Measurements from ENCODE around the gene TOP1. TPM values are rescaled to one million over a fixed set of nuclear protein-coding genes. Genes with fewer than 3 reads are reported as not detected.
"Not testable (repeated sequence)": the region's sequence is repeated elsewhere in the genome, so short reads cannot be mapped to it uniquely, and the experiment has no call there.

The TOP1 gene
- total RNA-seq, 1 experiment from 2014 or later = 15.4 TPM

- Histone ChIP-seq H3K27ac (no peak overlapping the region), H3K4me1 (replicated peaks) (peaks cover 12% of the 10 kb centered on the region), H3K4me3 (no peak overlapping the region), H3K27me3 (replicated peaks) (no peaks in the 10 kb centered on the region), H3K9me3 (replicated peaks) (no peaks in the 10 kb centered on the region), H3K36me3 (no peaks in the 10 kb centered on the region)
- DNase-seq (ENCODE audit: low read depth in 1 of 2, low spot score in 2 of 2) = no peak
Observed at GRCh38 chr20:40996326-40996725, 32.3 kb upstream of the TOP1 start.

GRCh38 chr20:40997116-40997515, 31.5 kb upstream of the TOP1 start:
- H3K36me3 ChIP-seq = 0 out of 2 replicates have a peak, but pooled peaks cover 3% of the 10 kb centered on the region
- H3K9me3 ChIP-seq (replicated peaks) = no peaks in the 10 kb centered on the region
- H3K4me1 ChIP-seq (replicated peaks) = peaks cover 10% of the 10 kb centered on the region
- no peak overlapping the region for H3K4me3 ChIP-seq
- 0 out of 2 replicates have a peak overlapping the region, but pooled peaks have one; percentile 15 for H3K27ac ChIP-seq
- DNase-seq (ENCODE audit: low read depth in 1 of 2, low spot score in 2 of 2) = no peak
- no peaks in the 10 kb centered on the region for H3K27me3 ChIP-seq (replicated peaks)

GRCh38 chr20:40999841-41000240, 28.8 kb upstream of the TOP1 start:
- no peak overlapping the region for H3K4me3 ChIP-seq

GRCh38 chr20:41000628-41001027, 28.0 kb upstream of the TOP1 start:
- peaks cover 43% of the 10 kb centered on the region for H3K4me1 ChIP-seq (replicated peaks)
- no peaks in the 10 kb centered on the region for H3K27me3 ChIP-seq (replicated peaks)
- H3K36me3 ChIP-seq = 0 out of 2 replicates have a peak, but pooled peaks cover 3% of the 10 kb centered on the region
- H3K27ac ChIP-seq = no peak overlapping the region
- no peak for DNase-seq (ENCODE audit: low read depth in 1 of 2, low spot score in 2 of 2)
- H3K9me3 ChIP-seq (replicated peaks) = no peaks in the 10 kb centered on the region
- no peak overlapping the region for H3K4me3 ChIP-seq

More at GRCh38 chr20:40999841-41000240, 28.8 kb upstream of the TOP1 start:
- peaks cover 35% of the 10 kb centered on the region for H3K4me1 ChIP-seq (replicated peaks)
- DNase-seq (ENCODE audit: low read depth in 1 of 2, low spot score in 2 of 2) = no peak
- H3K9me3 ChIP-seq (replicated peaks) = no peaks in the 10 kb centered on the region
- 0 out of 2 replicates have a peak, but pooled peaks cover 3% of the 10 kb centered on the region for H3K36me3 ChIP-seq
- no peaks in the 10 kb centered on the region for H3K27me3 ChIP-seq (replicated peaks)
- H3K27ac ChIP-seq = no peak overlapping the region

GRCh38 chr20:41001497-41001896, 27.1 kb upstream of the TOP1 start:
- Histone ChIP-seq H3K27ac (no peak overlapping the region), H3K36me3 (0 out of 2 replicates have a peak, but pooled peaks cover 3% of the 10 kb centered on the region), H3K27me3 (replicated peaks) (no peaks in the 10 kb centered on the region), H3K4me1 (replicated peaks) (peaks cover 49% of the 10 kb centered on the region), H3K4me3 (no peak overlapping the region), H3K9me3 (replicated peaks) (no peaks in the 10 kb centered on the region)
- DNase-seq (ENCODE audit: low read depth in 1 of 2, low spot score in 2 of 2) = no peak

- Histone ChIP-seq H3K4me1 (replicated peaks) (peaks cover 56% of the 10 kb centered on the region), H3K27me3 (replicated peaks) (no peaks in the 10 kb centered on the region), H3K36me3 (0 out of 2 replicates have a peak, but pooled peaks cover 3% of the 10 kb centered on the region), H3K27ac (peak overlapping the region; percentile 98), H3K9me3 (replicated peaks) (no peaks in the 10 kb centered on the region), H3K4me3 (no peak overlapping the region)
- no peak for DNase-seq (ENCODE audit: low read depth in 1 of 2, low spot score in 2 of 2)
Observed at GRCh38 chr20:41002842-41003142, 25.8 kb upstream of the TOP1 start.

- no peaks in the 10 kb centered on the region for H3K27me3 ChIP-seq (replicated peaks)
- DNase-seq (ENCODE audit: low read depth in 1 of 2, low spot score in 2 of 2) = peak; percentile 95 to 99
- peak overlapping the region; percentile 6 for H3K4me3 ChIP-seq
- H3K4me1 ChIP-seq (replicated peaks) = peaks cover 62% of the 10 kb centered on the region
- 0 out of 2 replicates have a peak, but pooled peaks cover 3% of the 10 kb centered on the region for H3K36me3 ChIP-seq
- H3K9me3 ChIP-seq (replicated peaks) = no peaks in the 10 kb centered on the region
- peak overlapping the region; percentile 98 for H3K27ac ChIP-seq
Observed at GRCh38 chr20:41003143-41003935, 25.3 kb upstream of the TOP1 start.

GRCh38 chr20:41003936-41004294, 24.7 kb upstream of the TOP1 start:
- not testable (repeated sequence) for H3K36me3 ChIP-seq; H3K9me3 ChIP-seq (replicated peaks); H3K27me3 ChIP-seq (replicated peaks); DNase-seq (ENCODE audit: low read depth in 1 of 2, low spot score in 2 of 2)
- H3K4me1 ChIP-seq (replicated peaks) = peaks cover 63% of the 10 kb centered on the region
- peak overlapping the region; percentile 6 for H3K4me3 ChIP-seq
- peak overlapping the region; percentile 98 for H3K27ac ChIP-seq

- Histone ChIP-seq H3K9me3 (replicated peaks) (no peaks in the 10 kb centered on the region), H3K27me3 (replicated peaks) (no peaks in the 10 kb centered on the region), H3K27ac (peak overlapping the region; percentile 98), H3K4me1 (replicated peaks) (peaks cover 69% of the 10 kb centered on the region), H3K36me3 (0 out of 2 replicates have a peak, but pooled peaks cover 3% of the 10 kb centered on the region), H3K4me3 (peak overlapping the region; percentile 6)
- no peak for DNase-seq (ENCODE audit: low read depth in 1 of 2, low spot score in 2 of 2)
Observed at GRCh38 chr20:41004531-41005360, 23.9 kb upstream of the TOP1 start.

- H3K9me3 ChIP-seq (replicated peaks) = no peaks in the 10 kb centered on the region
- DNase-seq (ENCODE audit: low read depth in 1 of 2, low spot score in 2 of 2) = peak; percentile 78 to 89
- H3K4me1 ChIP-seq (replicated peaks) = peaks cover 75% of the 10 kb centered on the region
- no peaks in the 10 kb centered on the region for H3K27me3 ChIP-seq (replicated peaks)
- peak overlapping the region; percentile 6 for H3K4me3 ChIP-seq
- peak overlapping the region; percentile 98 for H3K27ac ChIP-seq
- 0 out of 2 replicates have a peak, but pooled peaks cover 3% of the 10 kb centered on the region for H3K36me3 ChIP-seq
Observed at GRCh38 chr20:41005361-41005729, 23.3 kb upstream of the TOP1 start.

- Histone ChIP-seq H3K4me1 (replicated peaks) (peaks cover 75% of the 10 kb centered on the region), H3K4me3 (no peak overlapping the region), H3K36me3 (0 out of 2 replicates have a peak, but pooled peaks cover 3% of the 10 kb centered on the region), H3K9me3 (replicated peaks) (no peaks in the 10 kb centered on the region), H3K27ac (no peak overlapping the region), H3K27me3 (replicated peaks) (no peaks in the 10 kb centered on the region)
- DNase-seq (ENCODE audit: low read depth in 1 of 2, low spot score in 2 of 2) = no peak
Observed at GRCh38 chr20:41006126-41006935, 22.3 kb upstream of the TOP1 start.

GRCh38 chr20:41006936-41007474, 21.6 kb upstream of the TOP1 start:
- no peaks in the 10 kb centered on the region for H3K27me3 ChIP-seq (replicated peaks)
- DNase-seq (ENCODE audit: low read depth in 1 of 2, low spot score in 2 of 2) = no peak
- no peak overlapping the region for H3K4me3 ChIP-seq
- H3K27ac ChIP-seq = no peak overlapping the region
- H3K36me3 ChIP-seq = no peaks in the 10 kb centered on the region
- H3K4me1 ChIP-seq (replicated peaks) = peaks cover 74% of the 10 kb centered on the region
- H3K9me3 ChIP-seq (replicated peaks) = no peaks in the 10 kb centered on the region

GRCh38 chr20:41007481-41007880, 21.1 kb upstream of the TOP1 start:
- Histone ChIP-seq H3K9me3 (replicated peaks) (no peaks in the 10 kb centered on the region), H3K27ac (peak overlapping the region; percentile 71; the same call in 1 of the 2 replicates), H3K36me3 (no peaks in the 10 kb centered on the region), H3K4me1 (replicated peaks) (peaks cover 70% of the 10 kb centered on the region), H3K27me3 (replicated peaks) (no peaks in the 10 kb centered on the region), H3K4me3 (no peak overlapping the region)
- DNase-seq (ENCODE audit: low read depth in 1 of 2, low spot score in 2 of 2) = no peak

Measured in SJSA1 (cell line).